ENCODE data around the gene SLIT3.

The SLIT3 gene

GRCh38 chr5:168960497-168960896, 340.4 kb downstream of the SLIT3 start:
- DNase-seq (ENCODE audit: low spot score) = no peak

GRCh38 chr5:168953351-168953750, 347.6 kb downstream of the SLIT3 start:
- no peak for DNase-seq (ENCODE audit: low spot score)

- no peak for DNase-seq (ENCODE audit: low spot score)
Observed at GRCh38 chr5:168952196-168952595, 348.7 kb downstream of the SLIT3 start.

- no peak for DNase-seq (ENCODE audit: low spot score)
Observed at GRCh38 chr5:168951769-168952168, 349.2 kb downstream of the SLIT3 start.

- DNase-seq (ENCODE audit: low spot score) = no peak
Observed at GRCh38 chr5:168951356-168951755, 349.6 kb downstream of the SLIT3 start.

- no peak for DNase-seq (ENCODE audit: low spot score)
Observed at GRCh38 chr5:168950241-168950951, 350.5 kb downstream of the SLIT3 start.

- no peak for DNase-seq (ENCODE audit: low spot score)
Observed at GRCh38 chr5:168948746-168949145, 352.2 kb downstream of the SLIT3 start.

- no peak for DNase-seq (ENCODE audit: low spot score)
Observed at GRCh38 chr5:168947212-168947868, 353.6 kb downstream of the SLIT3 start.

- no peak for DNase-seq (ENCODE audit: low spot score)
Observed at GRCh38 chr5:168946363-168946762, 354.6 kb downstream of the SLIT3 start.

GRCh38 chr5:168944004-168944403, 356.9 kb downstream of the SLIT3 start:
- DNase-seq (ENCODE audit: low spot score) = no peak

GRCh38 chr5:168943091-168943884, 357.7 kb downstream of the SLIT3 start:
- DNase-seq (ENCODE audit: low spot score) = no peak

- DNase-seq (ENCODE audit: low spot score) = no peak
Observed at GRCh38 chr5:168941901-168942300, 359.0 kb downstream of the SLIT3 start.

GRCh38 chr5:168940712-168941111, 360.2 kb downstream of the SLIT3 start:
- no peak for DNase-seq (ENCODE audit: low spot score)

GRCh38 chr5:168939887-168940544, 360.9 kb downstream of the SLIT3 start:
- no peak for DNase-seq (ENCODE audit: low spot score)

GRCh38 chr5:168939156-168939800, 361.7 kb downstream of the SLIT3 start:
- DNase-seq (ENCODE audit: low spot score) = no peak

- no peak for DNase-seq (ENCODE audit: low spot score)
Observed at GRCh38 chr5:168936511-168936910, 364.4 kb downstream of the SLIT3 start.

GRCh38 chr5:168935183-168935582, 365.8 kb downstream of the SLIT3 start:
- DNase-seq (ENCODE audit: low spot score) = no peak

- DNase-seq (ENCODE audit: low spot score) = no peak
Observed at GRCh38 chr5:168934169-168934568, 366.8 kb downstream of the SLIT3 start.

GRCh38 chr5:168932400-168933189, 368.3 kb downstream of the SLIT3 start:
- no peak for DNase-seq (ENCODE audit: low spot score)

- DNase-seq (ENCODE audit: low spot score) = no peak
Observed at GRCh38 chr5:168931638-168932345, 369.1 kb downstream of the SLIT3 start.
